GM19468 (cell line): ENCODE data around the gene ZNF678.
"Not testable (repeated sequence)": the region's sequence is repeated elsewhere in the genome, so short reads cannot be mapped to it uniquely, and the experiment has no call there.

Experiments
- ATAC-seq: cut with Tn5 transposase; IDR thresholded peaks from one replicate; pipeline ENCODE4 v1.9.1; 2021; ENCODE audit warnings: mild to moderate bottlenecking, moderate library complexity, moderate number of reproducible peaks; ENCODE audit not compliant: unreplicated experiment; ENCODE audit errors: extremely low read depth

Gene ZNF678

DNA sequence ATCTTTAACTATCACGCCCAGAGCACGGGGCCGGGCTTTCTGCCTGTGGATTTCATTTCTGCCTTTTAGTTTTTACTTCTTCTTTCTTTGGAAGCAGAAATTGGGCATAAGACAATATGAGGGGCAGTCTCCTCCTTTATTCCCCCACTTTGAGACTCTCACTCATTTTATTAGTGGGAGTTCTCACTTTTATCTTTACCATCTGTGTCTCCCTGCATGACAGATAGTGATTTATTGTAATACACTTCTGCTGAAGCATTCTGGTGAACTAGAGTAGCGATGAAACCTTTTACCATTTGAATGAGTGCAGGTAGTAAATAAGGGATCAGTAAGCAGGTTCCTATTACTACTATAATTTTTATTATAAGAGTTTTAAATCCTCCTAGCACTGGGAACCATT, 26.4 kb downstream of the ZNF678 start:
- ATAC-seq = not testable (repeated sequence)

DNA sequence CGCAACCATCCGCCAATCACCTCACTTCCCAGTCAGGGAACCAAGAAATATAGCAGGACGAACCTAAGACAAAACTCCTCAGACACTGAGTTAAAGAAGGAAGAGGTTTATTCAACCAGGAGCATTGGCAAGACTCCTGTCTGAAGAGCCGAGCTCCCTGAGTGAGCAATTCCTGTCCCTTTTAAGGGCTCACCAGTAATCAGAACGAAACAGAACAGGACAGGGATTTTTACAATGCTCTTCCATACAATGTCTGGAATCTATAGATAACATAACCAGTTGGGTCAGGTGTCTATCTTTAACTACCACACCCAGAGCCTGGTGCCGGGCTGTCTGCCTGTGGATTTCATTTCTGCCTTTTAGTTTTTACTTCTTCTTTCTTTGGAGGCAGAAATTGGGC, 32.9 kb downstream of the ZNF678 start:
- not testable (repeated sequence) for ATAC-seq

DNA sequence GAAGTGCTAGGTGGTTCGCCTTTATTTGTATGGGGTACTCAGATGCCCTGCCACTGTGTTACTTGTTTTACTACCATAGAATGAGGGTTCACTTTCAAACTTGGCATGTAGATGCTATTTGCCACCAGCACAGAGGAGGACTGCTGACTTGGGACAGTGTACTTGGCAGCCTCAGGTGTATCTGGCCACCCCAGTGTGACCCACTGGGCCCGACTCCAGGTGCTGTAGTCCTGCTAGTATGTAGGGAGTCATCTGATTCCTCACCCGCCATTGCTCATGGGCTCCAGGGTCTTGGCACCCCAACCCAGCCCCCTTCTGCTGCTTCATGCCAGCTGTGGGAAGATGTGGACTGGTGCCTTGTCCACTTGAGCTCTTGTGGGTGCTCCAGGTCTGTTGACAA, 40.0 kb downstream of the ZNF678 start:
- no peak for ATAC-seq

DNA sequence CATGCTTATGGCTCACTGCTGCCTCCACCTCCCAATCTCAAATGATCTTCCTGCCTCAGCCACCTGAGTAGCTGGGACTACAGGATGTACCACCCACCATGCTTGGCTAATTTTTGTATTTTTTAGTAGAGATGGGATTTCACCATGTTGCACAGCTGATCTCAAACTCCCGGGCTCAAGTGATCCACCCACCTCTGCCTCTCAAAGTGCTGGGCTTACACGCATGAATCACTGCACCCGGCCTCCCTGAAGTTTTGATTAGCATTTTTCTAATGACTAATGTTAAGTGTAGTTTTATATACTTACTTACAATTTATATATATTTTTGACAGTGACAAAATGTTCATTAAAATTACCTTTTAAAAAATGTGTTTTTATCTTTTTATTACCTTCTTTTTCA, 41.1 kb downstream of the ZNF678 start:
- ATAC-seq = no peak

DNA sequence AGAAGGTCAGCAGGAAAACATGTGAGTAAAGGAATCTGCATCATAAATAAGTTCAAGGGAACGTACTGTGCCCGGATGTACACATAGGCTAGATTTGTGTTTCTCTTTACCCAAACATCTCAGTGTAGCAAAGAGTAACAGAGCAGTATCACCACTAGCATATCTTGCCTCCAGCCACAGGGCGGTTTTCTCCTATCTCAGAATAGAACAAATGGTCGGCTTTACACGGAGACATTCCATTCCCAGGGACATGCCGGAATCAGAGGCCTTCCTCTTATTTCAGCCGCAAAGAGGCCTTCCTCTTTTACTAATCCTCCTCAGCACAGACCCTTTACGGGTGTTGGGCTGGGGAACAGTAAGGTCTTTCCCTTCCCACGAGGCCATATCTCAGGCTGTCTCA, 42.9 kb downstream of the ZNF678 start:
- ATAC-seq = not testable (repeated sequence)

DNA sequence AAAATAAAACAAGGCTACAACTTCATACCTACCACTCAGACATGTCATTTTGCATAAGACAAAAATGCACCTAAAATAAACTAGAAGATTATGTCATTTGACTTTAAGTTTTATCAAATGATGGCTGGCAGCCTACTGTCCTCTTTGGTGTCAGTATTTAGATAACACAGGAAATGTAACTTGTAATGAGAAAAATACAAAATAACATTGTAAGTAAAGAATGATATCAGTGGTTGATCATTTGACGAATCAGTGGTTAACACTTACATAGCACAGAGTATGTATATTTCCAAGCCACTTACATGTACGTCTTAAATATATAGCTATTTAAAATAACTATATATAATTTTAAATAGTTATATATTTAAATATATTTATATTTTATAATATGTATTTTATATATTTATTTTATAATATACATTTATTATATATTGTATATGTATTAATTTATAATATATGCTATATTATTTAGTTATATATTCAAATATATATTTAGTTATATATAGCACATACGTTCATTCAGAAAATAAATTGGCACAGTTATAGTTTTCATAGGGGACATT, 44.1 kb downstream of the ZNF678 start:
- ATAC-seq = no peak

DNA sequence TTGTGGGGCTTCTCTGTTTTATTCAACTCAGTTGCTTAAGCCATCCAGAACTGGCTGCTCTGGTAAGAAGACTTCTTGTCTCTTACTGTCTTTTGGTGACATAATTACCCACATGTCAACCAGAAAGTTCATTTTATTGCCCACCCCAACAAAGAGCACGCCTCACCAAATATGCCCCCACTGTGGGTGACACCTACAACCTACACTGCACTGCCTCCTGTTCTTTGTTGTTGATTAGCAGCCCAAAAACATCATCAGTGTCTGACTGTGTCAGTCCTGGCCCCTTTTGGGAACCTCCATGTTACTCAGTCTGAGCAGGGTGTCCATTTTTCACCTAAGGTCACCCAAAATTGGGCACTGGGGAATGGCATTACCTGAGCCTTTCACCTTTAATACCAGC, 49.3 kb downstream of the ZNF678 start:
- no peak for ATAC-seq

DNA sequence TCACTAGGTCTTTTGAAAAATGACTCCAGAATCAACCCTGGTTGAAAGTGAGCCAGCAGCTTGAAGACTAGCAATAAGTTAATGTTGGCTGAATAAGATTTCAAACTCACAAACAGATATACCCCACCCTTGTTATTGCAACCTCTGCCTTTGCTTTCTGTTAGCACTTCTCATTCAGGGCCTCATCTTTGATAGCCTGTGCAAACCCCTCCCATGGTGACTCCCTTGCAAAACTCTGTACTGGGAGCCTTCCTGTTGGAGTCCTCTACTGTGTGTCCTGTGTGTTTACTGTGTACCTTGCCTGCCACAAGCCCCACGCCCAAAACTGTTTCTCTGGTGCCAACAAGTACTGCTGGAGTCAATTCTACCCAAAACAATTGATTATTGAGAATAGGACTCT, 50.2 kb downstream of the ZNF678 start:
- ATAC-seq = no peak

DNA sequence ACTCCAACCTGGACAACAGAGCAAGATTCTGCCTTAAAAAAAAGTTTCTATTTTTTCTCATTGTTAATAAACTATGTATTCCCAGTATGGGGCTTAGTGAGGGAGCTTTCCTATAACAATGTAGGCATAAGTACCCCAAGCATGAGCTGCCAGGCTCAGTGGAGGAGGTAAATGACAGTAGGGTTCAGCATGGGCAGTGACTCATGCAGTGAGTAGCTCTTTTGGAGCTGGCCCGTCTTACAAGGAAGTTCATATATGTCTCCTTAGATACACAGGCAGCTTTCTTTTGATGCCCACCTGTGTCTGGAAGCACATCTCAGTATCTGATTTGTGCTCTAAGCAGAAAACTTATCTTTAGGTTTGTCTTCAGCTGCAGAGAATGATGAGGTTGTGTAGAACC, 57.9 kb downstream of the ZNF678 start:
- ATAC-seq = no peak

DNA sequence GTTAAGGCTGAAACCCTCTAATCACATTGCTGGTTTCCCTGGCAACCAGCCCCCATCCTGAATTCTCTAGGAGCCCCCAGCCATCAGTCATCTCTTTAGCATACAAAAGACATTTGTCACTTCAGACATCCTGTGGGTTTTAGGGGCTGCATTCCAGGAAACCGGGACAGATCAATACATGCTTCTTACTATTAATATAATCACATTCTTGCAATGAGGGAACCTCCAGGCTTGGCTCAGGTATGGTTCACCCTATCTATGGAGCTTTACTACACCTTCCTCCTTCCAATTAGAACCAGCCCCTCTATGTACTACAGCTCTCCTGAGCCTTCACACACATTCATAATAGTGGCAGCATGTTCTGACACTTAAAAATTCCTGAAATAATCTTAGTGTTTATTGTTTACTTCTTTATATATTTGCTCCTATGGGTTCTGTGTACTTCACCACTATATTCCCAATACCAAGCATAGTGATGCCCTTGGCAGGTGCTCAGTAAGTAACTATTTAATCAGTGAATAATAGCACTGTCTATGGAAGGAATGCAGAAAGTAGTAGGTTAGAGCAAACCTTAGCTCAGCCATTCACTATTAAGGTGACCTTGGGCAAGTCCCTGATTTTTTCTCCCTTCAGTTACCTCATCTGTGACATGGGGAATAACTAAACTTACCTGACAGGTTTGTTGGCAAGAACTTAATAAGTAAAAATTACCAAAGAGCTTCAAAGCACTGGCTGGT, 59.6 kb downstream of the ZNF678 start:
- no peak for ATAC-seq

DNA sequence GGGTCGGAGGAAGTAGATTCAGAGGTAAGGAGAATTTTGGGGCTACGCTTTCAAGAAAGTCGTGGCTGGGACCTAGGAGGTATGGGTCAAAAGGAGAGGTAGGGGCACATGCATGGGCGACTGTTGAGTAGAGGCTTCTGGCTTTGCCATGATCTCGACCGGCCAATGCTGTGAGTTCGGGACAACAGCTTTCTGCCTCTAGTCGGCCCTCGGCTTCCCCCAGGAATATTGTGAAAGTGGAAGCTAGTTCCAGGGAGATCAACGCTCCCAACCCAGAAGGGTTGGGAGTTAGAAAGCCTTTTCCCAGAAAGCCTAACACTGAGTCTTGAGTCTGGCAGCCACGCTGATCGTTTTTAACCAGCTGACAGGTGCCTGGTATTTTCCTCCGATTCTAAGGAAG, 69.0 kb downstream of the ZNF678 start:
- ATAC-seq = no peak

DNA sequence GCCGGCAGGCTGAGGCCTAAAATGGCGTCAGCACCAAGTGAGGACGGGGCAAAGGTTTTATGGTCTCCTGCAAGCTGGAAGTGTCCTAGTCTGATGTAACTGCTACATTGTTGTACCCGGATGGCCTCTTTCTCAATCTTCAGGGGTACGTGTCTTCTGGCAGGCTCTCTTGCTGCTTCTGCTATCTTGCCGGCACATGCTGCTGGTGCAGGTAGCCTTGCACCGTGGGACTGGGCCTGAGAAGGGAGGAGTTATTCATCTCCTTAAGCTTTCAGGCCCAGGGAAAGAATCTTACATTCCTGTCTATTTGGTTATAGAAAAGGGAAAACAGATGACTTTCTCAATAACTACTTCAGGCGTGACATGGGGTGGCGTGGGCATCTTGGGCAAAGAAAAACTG, 72.2 kb downstream of the ZNF678 start:
- ATAC-seq = no peak

DNA sequence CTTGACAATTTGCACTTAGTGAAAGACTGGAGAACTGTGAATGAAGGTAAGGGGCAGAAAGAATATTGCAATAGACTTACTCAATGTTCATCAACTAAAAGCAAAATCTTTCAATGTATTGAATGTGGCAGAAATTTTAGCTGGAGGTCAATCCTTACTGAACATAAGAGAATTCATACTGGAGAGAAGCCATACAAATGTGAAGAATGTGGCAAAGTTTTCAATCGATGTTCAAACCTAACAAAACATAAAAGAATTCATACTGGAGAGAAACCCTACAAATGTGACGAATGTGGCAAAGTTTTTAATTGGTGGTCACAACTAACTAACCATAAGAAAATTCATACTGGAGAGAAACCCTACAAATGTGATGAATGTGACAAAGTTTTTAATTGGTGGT, 91.1 kb downstream of the ZNF678 start:
- ATAC-seq = no peak

DNA sequence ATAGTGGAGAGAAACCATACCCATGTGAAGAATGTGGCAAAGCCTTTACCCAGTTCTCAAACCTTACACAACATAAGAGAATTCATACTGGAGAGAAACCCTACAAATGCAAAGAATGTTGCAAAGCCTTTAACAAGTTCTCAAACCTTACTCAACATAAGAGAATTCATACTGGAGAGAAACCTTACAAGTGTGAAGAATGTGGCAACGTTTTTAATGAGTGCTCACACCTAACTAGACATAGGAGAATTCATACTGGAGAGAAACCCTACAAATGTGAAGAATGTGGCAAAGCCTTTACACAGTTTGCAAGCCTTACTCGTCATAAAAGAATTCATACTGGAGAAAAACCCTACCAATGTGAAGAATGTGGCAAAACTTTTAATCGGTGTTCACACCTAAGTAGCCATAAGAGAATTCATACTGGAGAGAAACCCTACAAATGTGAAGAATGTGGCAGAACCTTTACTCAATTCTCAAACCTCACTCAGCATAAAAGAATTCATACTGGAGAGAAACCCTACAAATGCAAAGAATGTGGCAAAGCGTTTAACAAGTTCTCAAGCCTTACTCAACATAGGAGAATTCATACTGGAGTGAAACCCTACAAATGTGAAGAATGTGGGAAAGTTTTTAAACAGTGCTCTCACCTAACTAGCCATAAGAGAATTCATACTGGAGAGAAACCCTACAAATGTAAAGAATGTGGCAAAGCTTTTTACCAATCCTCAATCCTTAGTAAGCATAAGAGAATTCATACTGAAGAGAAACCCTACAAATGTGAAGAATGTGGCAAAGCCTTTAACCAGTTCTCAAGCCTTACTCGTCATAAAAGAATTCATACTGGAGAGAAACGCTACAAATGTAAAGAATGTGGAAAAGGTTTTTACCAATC, 91.7 kb downstream of the ZNF678 start:
- no peak for ATAC-seq

DNA sequence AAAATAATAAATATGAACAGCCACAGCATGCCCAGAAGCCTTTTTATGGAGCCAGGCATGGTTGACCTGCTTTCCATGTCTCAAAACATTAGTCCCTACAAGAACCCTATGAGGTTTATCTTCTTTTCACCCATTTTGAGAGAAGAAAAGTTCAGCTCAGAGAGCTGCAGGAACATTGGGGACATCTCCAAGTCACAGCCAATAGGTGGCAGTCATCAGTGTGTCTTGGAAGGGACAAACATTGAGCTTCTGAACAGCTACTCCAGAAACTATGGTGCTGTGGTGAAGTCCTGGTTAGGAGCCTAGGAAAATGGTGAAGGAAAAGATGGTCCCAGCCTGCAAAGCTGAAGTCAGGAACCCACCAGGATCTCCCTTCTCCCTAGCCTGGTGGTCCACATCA, 98.1 kb downstream of the ZNF678 start:
- ATAC-seq = no peak

DNA sequence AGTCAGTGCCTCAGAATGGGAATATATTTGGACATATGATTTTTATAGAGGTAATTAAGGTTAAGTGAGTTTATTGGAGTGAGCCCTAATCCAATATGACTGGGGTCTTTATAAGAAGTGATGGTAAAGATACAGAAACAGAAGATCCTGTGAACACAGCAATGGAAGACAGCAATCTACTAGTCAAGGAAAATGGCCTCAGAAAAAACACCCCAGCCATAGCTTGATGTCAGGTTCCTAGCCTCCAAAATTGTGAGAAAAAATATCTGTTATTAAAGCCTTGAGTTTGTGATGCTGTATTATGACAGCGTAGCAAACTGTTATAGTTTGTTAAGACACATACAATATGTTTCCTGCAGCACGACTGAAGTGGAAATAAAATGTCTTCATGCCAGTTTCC, 99.6 kb downstream of the ZNF678 start:
- no peak for ATAC-seq

DNA sequence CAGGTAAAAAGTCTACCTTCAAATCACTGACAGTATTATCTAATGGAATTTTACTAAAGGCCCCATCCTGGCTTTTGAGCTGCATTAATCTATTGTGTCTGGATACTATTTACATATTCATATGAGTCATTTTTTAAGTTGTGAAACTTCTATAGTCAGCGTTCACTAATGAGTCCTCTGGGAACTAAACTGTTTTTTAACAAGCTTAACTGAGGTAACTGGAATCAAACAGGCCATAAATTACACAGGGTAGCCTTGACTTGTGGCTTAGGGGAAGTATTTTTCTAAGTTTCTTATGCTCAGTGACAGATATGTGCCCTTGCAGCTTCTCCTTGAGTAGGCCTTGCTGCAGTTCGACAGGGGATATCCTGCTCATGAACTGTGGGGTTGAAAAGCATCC, 102.9 kb downstream of the ZNF678 start:
- ATAC-seq = no peak

DNA sequence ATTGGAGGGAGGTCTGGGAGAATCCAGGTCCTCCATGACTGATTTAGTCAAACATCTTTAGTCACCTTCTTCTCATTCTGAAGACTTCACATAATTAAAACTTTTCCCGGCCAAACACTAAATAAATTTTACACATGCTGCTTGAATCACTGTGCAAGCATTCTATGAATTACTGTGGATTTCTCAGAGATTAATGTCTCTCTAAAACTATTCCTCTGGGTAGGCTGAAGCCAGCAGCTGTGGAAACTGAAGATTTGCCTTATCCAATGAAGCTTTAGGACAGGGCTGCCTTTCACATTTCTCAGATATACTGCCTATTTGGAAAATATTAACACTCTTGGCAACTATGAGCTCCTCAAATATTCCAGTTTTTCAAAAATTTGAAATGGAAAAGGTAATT, 110.1 kb downstream of the ZNF678 start:
- no peak for ATAC-seq

DNA sequence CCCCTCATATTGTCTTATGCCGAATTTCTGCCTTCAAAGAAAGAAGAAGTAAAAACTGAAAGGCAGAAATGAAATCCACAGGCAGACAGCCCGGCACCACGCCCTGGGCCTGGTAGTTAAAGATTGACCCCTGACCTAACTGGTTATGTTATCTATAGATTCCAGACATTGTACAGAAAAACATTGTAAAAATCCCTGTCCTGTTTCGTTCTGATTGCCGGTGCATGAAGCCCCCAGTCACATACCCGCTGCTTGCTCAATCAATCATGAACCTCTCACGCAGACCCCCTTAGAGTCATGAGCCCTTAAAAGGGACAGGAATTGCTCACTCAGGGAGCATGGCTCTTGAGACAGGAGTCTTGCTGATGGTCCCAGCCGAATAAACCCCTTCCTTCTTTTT, 122.5 kb downstream of the ZNF678 start:
- no peak for ATAC-seq

DNA sequence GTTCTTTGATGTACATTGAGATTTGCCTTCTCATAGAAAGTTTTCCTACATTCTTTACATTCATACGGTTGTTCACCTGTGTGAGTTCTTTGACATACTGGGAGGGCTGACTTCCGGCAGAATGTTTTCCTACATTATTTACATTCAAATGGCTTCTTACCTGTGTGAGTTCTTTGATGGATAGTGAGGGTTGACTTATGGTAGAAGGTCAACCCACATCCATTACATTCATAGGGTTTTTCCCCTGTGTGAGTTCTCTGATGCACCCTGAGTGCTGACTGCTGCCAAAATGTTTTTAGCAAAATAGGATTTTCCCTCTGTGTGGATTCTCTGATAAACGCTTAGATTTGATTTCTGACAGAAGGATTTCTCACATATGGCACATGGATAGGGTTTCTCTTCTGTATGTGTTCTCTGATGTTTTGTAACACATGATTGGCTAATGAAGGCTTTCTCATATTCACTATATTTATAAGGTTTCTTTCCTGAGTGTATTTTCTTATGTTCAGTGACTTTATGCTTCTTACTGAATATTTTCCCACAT, 134.0 kb downstream of the ZNF678 start:
- no peak for ATAC-seq

DNA sequence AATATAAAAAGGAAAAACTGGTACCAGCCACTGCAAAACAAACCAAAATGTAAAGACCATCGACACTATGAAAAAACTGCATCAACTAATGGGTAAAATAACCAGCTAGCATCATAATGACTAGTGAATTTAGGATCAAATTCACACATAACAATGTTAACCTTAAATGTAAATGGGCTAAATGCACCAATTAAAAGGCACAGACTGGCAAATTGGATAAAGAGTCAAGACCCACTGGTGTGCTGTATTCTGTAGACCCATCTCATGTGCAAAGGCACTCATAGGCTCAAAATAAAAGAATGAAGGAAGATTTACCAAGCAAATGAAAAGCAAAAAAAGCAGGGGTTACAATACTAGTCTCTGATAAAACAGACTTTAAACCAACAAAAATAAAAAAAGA, 138.3 kb downstream of the ZNF678 start:
- not testable (repeated sequence) for ATAC-seq
